SK-N-SH (cell line): ENCODE measurements around the gene TRMT10A. TPM values are rescaled to one million over a fixed set of nuclear protein-coding genes. Genes with fewer than 3 reads are reported as not detected.

Experiments used
- CTCF ChIA-PET: fragments of 300-600, 350-600 bp; formaldehyde crosslinking; extraction: SDS; loops from one replicate; lab custom pipeline; 2021; lab: Yijun Ruan, JAX
- POLR2A ChIA-PET: fragments of 350-600 bp; sonication (Branson Sonifier 250); formaldehyde crosslinking; extraction: SDS; loops from one replicate; lab custom pipeline; 2020; ENCODE audit warnings: antibody characterized with exemption, inconsistent platforms; lab: Yijun Ruan, JAX
- DNase-seq: peaks from one replicate; pipeline ENCODE4 v3.0.0; 2012
- H2AFZ ChIP-seq: fragments of 200-600 bp; sonication (generic); 2 replicates; pipeline ENCODE4 v1.8.1; 2016; ENCODE audit warnings: antibody characterized with exemption, mild to moderate bottlenecking, low read depth
- H3F3A ChIP-seq: fragments of 200-600 bp; sonication (generic); replicated peaks from 2 replicates; pipeline ENCODE3; 2016; ENCODE audit warnings: antibody characterized with exemption, mild to moderate bottlenecking; ENCODE audit not compliant: insufficient read depth
- H3K27ac ChIP-seq, 2 experiments: fragments of 200-500 bp in 1 of 2; fragments of 200-600 bp in 1 of 2; sonication (Bioruptor generic) in 1 of 2; sonication (generic), shearing (Covaris generic) in 1 of 2; 2 replicates each; pipeline versions ENCODE4 v1.5.1 to v1.6.1; 2014 to 2016; ENCODE audit warnings: low read depth in 2 of 2, inconsistent platforms in 1 of 2, low read length in 1 of 2, mild to moderate bottlenecking in 1 of 2, mixed read lengths in 1 of 2
- H3K27me3 ChIP-seq: fragments of 200-600 bp; sonication (generic), shearing (Covaris generic); 2 replicates; pipeline ENCODE4 v1.6.1; 2016; ENCODE audit warnings: mixed run types; ENCODE audit not compliant: insufficient read depth
- H3K36me3 ChIP-seq, 2 experiments: fragments of 200-500 bp in 1 of 2; fragments of 200-600 bp in 1 of 2; sonication (Bioruptor generic) in 1 of 2; sonication (generic) in 1 of 2; replicated peaks in 1 of 2; 2 replicates each; pipeline versions ENCODE3 to v1.5.1; 2014 to 2016; ENCODE audit warnings: low read length in 1 of 2, mild to moderate bottlenecking in 1 of 2; ENCODE audit not compliant: insufficient read depth in 2 of 2, control insufficient read depth in 1 of 2
- H3K4me1 ChIP-seq, 2 experiments: fragments of 200-500 bp in 1 of 2; fragments of 200-600 bp in 1 of 2; sonication (Bioruptor generic) in 1 of 2; sonication (generic), shearing (Covaris generic) in 1 of 2; 2 replicates each; pipeline versions ENCODE4 v1.5.1 to v1.6.1; 2014 to 2016; ENCODE audit warnings: low read depth in 1 of 2, low read length in 1 of 2, mixed run types in 1 of 2; ENCODE audit not compliant: insufficient read depth in 2 of 2, control insufficient read depth in 1 of 2
- H3K4me2 ChIP-seq: fragments of 200-600 bp; sonication (generic), shearing (Covaris generic); 2 replicates; pipeline ENCODE4 v1.6.1; 2017; ENCODE audit warnings: mixed run types
- H3K4me3 ChIP-seq, 2 experiments: fragments of 200-500 bp in 1 of 2; fragments of 200-600 bp in 1 of 2; sonication (Bioruptor generic) in 1 of 2; sonication (generic), shearing (Covaris generic) in 1 of 2; 2 replicates each; pipeline versions ENCODE4 v1.5.1 to v1.8.1; 2014 to 2016; ENCODE audit warnings: low read depth in 2 of 2, inconsistent platforms in 1 of 2, low read length in 1 of 2, mild to moderate bottlenecking in 1 of 2, mixed read lengths in 1 of 2, moderate library complexity in 1 of 2
- H3K79me2 ChIP-seq: fragments of 200-600 bp; sonication (generic); 2 replicates; pipeline ENCODE4 v1.8.1; 2017; ENCODE audit warnings: mild to moderate bottlenecking; ENCODE audit not compliant: insufficient read depth
- H3K9ac ChIP-seq: fragments of 200-600 bp; sonication (generic); 2 replicates; pipeline ENCODE4 v1.6.1; 2017; ENCODE audit warnings: mixed run types
- H3K9me2 ChIP-seq: fragments of 200-600 bp; sonication (generic); 2 replicates; pipeline ENCODE4 v1.6.1; 2017; ENCODE audit warnings: mixed run types
- H3K9me3 ChIP-seq: fragments of 200-600 bp; sonication (generic); 2 replicates; pipeline ENCODE4 v1.6.1; 2017; ENCODE audit warnings: mixed run types, mild to moderate bottlenecking, moderate library complexity
- H4K20me1 ChIP-seq: fragments of 200-600 bp; sonication (generic); 2 replicates; pipeline ENCODE4 v1.6.1; 2017; ENCODE audit warnings: mild to moderate bottlenecking, mixed run types; ENCODE audit not compliant: insufficient read depth
- CHD2 ChIP-seq: fragments of 150-350 bp; IDR thresholded peaks from 2 replicates; pipeline ENCODE4 v1.6.1; 2018; ENCODE audit warnings: low read length; ENCODE audit not compliant: partially characterized antibody
- ELF1 ChIP-seq: IDR thresholded peaks from 2 replicates; pipeline ENCODE4 v1.4.0; 2012
- FOSL2 ChIP-seq: IDR thresholded peaks from 2 replicates; pipeline ENCODE4 v1.4.0; 2012; ENCODE audit warnings: low read depth, mild to moderate bottlenecking, moderate library complexity, borderline replicate concordance
- FOXJ3 ChIP-seq: sonication (generic); formaldehyde crosslinking; IDR thresholded peaks from 2 replicates; pipeline ENCODE4 v1.5.1; 2020; ENCODE audit warnings: mild to moderate bottlenecking, missing genetic modification reagents
- FOXM1 ChIP-seq: IDR thresholded peaks from 2 replicates; pipeline ENCODE4 v1.4.0; 2012; ENCODE audit warnings: low read depth, mild to moderate bottlenecking
- GABPA ChIP-seq: IDR thresholded peaks from 2 replicates; pipeline ENCODE4 v1.4.0; 2012; ENCODE audit warnings: low read depth, mild to moderate bottlenecking
- GATA2 ChIP-seq: sonication (generic); formaldehyde crosslinking; IDR thresholded peaks from 2 replicates; pipeline ENCODE4 v1.5.0; 2020; ENCODE audit warnings: mild to moderate bottlenecking, missing genetic modification reagents
- JUND ChIP-seq: IDR thresholded peaks from 2 replicates; pipeline ENCODE4 v1.4.0; 2012
- MXI1 ChIP-seq: IDR thresholded peaks from 2 replicates; pipeline ENCODE4 v1.6.1; 2012; ENCODE audit warnings: mild to moderate bottlenecking, low read depth, low read length, improper control_type of control experiment
- NFIC ChIP-seq: IDR thresholded peaks from 2 replicates; pipeline ENCODE4 v1.4.0; 2012; ENCODE audit warnings: borderline replicate concordance
- RAD21 ChIP-seq: IDR thresholded peaks from 2 replicates; pipeline ENCODE4 v1.6.1; 2012; ENCODE audit warnings: mild to moderate bottlenecking, low read length
- SMC3 ChIP-seq: IDR thresholded peaks from 2 replicates; pipeline ENCODE4 v1.6.1; 2012; ENCODE audit warnings: low read depth, low read length, improper control_type of control experiment
- TAF1 ChIP-seq: IDR thresholded peaks from 2 replicates; pipeline ENCODE4 v1.6.1; 2012; ENCODE audit warnings: low read depth, mild to moderate bottlenecking, low read length, moderate library complexity, borderline replicate concordance
- TCF12 ChIP-seq: IDR thresholded peaks from 2 replicates; pipeline ENCODE4 v1.4.0; 2012
- YY1 ChIP-seq: IDR thresholded peaks from 2 replicates; pipeline ENCODE4 v1.4.0; 2012; ENCODE audit warnings: low read depth, mild to moderate bottlenecking
- WGBS: methylation state at CpG from one replicate; pipeline ENCODE4 v1.1.6; 2017; ENCODE audit warnings: low lambda C conversion rate; 5-methylcytosine and 5-hydroxymethylcytosine counted together
- polyA plus RNA-seq, 3 experiments: library from polyadenylated mRNA; depleted of rRNA; stranded (reverse); fragments of >200 nt; gene quantifications; 2 replicates each; pipeline ENCODE4 v1.2.3, GENCODE V29; 2012
- TF ChIP-seq, protein P1 (sequence below): IDR thresholded peaks from 2 replicates; pipeline ENCODE4; 2012
- TF ChIP-seq, protein P2 (sequence below): fragments of 150-350 bp; IDR thresholded peaks from 2 replicates; pipeline ENCODE4 v1.6.1; 2017; ENCODE audit warnings: antibody characterized with exemption, low read length, low read depth, borderline replicate concordance
- TF ChIP-seq, protein P3 (sequence below): IDR thresholded peaks from 2 replicates; pipeline ENCODE4 v1.4.0; 2012; ENCODE audit warnings: low read depth, borderline replicate concordance
- TF ChIP-seq, protein P4 (sequence below): fragments of 150-350 bp; IDR thresholded peaks from 2 replicates; pipeline ENCODE4 v1.6.1; 2016; ENCODE audit warnings: mild to moderate bottlenecking, low read depth, low read length
- TF ChIP-seq, protein P5 (sequence below): IDR thresholded peaks from 2 replicates; pipeline ENCODE4 v1.4.0; 2012; ENCODE audit warnings: low read depth, borderline replicate concordance

Gene TRMT10A
- polyA plus RNA-seq, 1 of the 3 experiments (the other 2 are of a cell fraction) = 2.4 TPM

DNA sequence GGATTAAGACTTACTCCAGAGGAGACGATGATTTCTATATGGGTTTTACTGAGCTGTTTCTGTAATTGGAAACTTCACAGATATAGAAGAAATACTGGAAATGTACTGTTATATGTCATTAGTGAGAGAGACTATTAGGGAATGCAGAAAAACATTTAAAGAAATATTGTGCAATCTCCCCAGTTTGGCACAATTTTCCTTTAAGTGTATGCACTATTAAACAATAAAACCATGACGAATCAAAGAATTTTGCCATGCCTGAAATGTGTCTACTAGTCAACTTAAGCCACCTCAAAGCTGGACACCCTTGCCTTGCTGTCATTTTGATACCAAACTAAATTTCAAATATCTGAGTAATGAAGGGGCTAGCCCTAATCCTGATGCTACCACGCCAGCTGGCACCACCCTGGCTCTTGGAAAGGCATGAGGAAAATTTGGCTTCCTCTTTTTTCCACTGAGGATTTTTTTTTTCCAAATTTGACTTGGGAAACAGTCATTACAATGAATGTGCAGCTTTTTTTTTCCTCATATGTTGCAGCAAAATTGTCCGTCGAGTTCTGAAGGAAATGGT lies 46.9 kb upstream of the TRMT10A start (continued):
- TF ChIP-seq, protein P1, sequence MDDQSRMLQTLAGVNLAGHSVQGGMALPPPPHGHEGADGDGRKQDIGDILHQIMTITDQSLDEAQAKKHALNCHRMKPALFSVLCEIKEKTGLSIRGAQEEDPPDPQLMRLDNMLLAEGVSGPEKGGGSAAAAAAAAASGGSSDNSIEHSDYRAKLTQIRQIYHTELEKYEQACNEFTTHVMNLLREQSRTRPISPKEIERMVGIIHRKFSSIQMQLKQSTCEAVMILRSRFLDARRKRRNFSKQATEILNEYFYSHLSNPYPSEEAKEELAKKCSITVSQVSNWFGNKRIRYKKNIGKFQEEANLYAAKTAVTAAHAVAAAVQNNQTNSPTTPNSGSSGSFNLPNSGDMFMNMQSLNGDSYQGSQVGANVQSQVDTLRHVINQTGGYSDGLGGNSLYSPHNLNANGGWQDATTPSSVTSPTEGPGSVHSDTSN = no peak
- TF ChIP-seq TCF12 (no peak), FOSL2 (no peak)
- TF ChIP-seq, all 33 proteins: peak for 0

DNA sequence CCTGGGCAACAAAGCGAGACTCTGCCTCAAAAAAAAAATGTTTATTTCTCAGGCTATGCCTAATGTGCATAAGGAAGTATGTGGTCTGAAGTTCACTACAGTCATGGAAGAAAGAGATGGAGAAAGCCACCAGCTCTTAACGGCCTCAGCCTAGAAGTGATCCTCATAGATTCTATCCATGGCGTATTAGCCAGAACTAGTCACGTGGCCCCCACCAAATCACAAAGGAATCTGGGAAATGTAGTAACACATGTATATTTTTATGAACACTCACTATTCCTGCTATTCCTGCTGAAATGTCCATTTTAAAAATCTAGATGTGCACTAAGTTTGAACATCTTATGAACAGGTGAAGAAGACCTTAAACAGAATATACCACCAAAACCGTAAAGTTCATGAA lies 44.6 kb upstream of the TRMT10A start:
- CTCF ChIA-PET = no interaction called here
- no peak overlapping the region for H3K27ac ChIP-seq
- H3K9ac ChIP-seq = no peak overlapping the region
- no peak overlapping the region for H3K4me3 ChIP-seq
- 69% methylated on average over 5 of the region's 5 CpGs for WGBS
- no peak for DNase-seq
- H4K20me1 ChIP-seq = no peaks in the 10 kb centered on the region
- no peaks in the 10 kb centered on the region for H3K36me3 ChIP-seq
- H3K79me2 ChIP-seq = no peaks in the 10 kb centered on the region
- POLR2A ChIA-PET = no interaction called here
- H3K9me3 ChIP-seq = no peaks in the 10 kb centered on the region
- no peaks in the 10 kb centered on the region for H3F3A ChIP-seq
- no peak overlapping the region for H2AFZ ChIP-seq
- H3K4me2 ChIP-seq = no peak overlapping the region
- H3K4me1 ChIP-seq = no peaks in the 10 kb centered on the region
- no peaks in the 10 kb centered on the region for H3K9me2 ChIP-seq
- H3K27me3 ChIP-seq = no peaks in the 10 kb centered on the region
- TF ChIP-seq ELF1 (no peak), NFIC (no peak), RAD21 (no peak), JUND (no peak), SMC3 (no peak), FOXM1 (no peak), GATA2 (CRISPR knock-in tag) (no peak), GABPA (no peak), MXI1 (no peak), TAF1 (no peak), YY1 (no peak), FOXJ3 (CRISPR knock-in tag) (no peak), TCF12 (no peak), CHD2 (no peak)
- TF ChIP-seq, protein P2, sequence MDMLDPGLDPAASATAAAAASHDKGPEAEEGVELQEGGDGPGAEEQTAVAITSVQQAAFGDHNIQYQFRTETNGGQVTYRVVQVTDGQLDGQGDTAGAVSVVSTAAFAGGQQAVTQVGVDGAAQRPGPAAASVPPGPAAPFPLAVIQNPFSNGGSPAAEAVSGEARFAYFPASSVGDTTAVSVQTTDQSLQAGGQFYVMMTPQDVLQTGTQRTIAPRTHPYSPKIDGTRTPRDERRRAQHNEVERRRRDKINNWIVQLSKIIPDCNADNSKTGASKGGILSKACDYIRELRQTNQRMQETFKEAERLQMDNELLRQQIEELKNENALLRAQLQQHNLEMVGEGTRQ = no peak
- TF ChIP-seq, protein P3, sequence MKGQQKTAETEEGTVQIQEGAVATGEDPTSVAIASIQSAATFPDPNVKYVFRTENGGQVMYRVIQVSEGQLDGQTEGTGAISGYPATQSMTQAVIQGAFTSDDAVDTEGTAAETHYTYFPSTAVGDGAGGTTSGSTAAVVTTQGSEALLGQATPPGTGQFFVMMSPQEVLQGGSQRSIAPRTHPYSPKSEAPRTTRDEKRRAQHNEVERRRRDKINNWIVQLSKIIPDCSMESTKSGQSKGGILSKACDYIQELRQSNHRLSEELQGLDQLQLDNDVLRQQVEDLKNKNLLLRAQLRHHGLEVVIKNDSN = no peak
- TF ChIP-seq, protein P4, sequence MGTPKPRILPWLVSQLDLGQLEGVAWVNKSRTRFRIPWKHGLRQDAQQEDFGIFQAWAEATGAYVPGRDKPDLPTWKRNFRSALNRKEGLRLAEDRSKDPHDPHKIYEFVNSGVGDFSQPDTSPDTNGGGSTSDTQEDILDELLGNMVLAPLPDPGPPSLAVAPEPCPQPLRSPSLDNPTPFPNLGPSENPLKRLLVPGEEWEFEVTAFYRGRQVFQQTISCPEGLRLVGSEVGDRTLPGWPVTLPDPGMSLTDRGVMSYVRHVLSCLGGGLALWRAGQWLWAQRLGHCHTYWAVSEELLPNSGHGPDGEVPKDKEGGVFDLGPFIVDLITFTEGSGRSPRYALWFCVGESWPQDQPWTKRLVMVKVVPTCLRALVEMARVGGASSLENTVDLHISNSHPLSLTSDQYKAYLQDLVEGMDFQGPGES = no peak
- TF ChIP-seq, protein P5, sequence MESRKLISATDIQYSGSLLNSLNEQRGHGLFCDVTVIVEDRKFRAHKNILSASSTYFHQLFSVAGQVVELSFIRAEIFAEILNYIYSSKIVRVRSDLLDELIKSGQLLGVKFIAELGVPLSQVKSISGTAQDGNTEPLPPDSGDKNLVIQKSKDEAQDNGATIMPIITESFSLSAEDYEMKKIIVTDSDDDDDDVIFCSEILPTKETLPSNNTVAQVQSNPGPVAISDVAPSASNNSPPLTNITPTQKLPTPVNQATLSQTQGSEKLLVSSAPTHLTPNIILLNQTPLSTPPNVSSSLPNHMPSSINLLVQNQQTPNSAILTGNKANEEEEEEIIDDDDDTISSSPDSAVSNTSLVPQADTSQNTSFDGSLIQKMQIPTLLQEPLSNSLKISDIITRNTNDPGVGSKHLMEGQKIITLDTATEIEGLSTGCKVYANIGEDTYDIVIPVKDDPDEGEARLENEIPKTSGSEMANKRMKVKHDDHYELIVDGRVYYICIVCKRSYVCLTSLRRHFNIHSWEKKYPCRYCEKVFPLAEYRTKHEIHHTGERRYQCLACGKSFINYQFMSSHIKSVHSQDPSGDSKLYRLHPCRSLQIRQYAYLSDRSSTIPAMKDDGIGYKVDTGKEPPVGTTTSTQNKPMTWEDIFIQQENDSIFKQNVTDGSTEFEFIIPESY = no peak
